Lung microvascular endothelial cell (primary cell): ENCODE results near the gene ATOH8. TPM values are rescaled to one million over a fixed set of nuclear protein-coding genes. Genes with fewer than 3 reads are reported as not detected.

Source experiments
- DNase-seq, 2 donors: peaks; one replicate each; pipeline versions ENCODE4 v3.0.0 to v3.0.0-alpha.2; 2010; ENCODE audit warnings: low read depth in 2 of 2
- total RNA-seq: library from RNA; depleted of rRNA; stranded (reverse); fragments of >200 nt; gene quantifications from 2 replicates; pipeline ENCODE4 v1.2.1, GENCODE V29; 2014

ATOH8 gene
- total RNA-seq, 1 donor from 2014 or later, result 44.6 TPM

DNA sequence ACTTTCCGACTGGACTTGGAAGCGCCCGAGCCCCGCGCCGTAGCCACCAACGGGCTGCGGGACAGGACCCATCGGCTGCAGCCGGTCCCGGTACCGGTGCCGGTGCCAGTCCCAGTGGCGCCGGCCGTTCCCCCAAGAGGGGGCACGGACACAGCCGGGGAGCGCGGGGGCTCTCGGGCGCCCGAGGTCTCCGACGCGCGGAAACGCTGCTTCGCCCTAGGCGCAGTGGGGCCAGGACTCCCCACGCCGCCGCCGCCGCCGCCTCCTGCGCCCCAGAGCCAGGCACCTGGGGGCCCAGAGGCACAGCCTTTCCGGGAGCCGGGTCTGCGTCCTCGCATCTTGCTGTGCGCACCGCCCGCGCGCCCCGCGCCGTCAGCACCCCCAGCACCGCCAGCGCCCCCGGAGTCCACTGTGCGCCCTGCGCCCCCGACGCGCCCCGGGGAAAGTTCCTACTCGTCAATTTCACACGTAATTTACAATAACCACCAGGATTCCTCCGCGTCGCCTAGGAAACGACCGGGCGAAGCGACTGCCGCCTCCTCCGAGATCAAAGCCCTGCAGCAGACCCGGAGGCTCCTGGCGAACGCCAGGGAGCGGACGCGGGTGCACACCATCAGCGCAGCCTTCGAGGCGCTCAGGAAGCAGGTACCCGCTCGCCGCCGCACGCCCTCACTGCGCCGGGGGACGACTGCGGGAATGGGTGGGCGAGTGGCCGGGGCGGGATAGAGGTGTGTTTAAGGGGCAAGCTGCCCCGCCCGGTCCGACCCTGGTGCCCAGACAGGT lies 713 bp downstream of the ATOH8 start:
- peak; percentile 41 to 61 for DNase-seq

- no peak for DNase-seq
Measured at GRCh38 chr2:85755122-85756027, 1.6 kb downstream of the ATOH8 start.

DNA sequence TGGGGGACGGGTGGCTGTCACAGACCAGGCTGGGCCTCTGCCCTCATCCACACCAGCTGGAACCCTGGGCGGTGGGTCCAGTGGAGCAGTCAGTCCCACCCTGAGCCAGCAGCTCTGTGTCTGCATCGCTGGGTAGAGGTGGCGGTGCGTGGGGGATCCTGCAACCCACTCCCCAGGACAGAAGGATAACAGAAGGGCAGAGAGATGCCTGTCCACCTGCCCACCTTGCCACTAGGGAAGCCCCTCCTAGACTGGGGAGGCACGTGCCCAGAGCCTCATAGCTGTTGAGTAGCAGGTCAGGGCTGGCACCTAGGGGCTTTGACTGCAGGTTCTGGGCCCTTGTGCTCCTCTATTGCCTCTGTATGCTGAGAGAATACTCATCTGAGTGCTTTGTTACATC lies 2.4 kb downstream of the ATOH8 start:
- no peak for DNase-seq

DNA sequence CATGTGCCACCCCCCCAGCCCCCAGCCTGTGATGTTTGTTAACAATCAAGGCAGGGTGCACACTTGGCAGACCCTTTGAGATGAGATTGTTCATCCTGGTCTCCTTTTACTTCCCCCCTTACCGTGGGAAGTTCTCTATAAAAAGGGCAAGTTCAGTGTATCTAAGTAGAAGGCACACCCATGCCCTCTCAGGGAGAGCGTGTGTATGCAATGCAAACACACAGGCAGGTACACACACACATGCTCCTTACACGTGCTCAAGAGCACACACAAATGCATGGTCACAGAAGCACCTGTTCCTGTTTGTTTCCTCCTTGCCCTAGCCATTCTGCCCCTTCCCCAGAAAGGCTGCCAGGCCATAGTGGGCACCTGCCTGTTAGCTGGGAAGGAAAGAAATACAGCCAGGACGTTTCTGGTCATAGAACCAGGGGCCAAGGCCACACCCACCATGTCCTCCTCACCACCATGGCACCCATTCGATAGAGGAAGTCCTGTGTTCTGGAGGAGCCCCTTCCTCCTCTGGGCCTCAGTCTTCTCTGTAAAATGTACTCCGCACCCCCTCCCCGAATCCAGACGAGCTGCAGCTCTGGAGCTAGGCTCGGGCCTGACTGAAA lies 3.1 kb downstream of the ATOH8 start:
- no peak for DNase-seq

DNA sequence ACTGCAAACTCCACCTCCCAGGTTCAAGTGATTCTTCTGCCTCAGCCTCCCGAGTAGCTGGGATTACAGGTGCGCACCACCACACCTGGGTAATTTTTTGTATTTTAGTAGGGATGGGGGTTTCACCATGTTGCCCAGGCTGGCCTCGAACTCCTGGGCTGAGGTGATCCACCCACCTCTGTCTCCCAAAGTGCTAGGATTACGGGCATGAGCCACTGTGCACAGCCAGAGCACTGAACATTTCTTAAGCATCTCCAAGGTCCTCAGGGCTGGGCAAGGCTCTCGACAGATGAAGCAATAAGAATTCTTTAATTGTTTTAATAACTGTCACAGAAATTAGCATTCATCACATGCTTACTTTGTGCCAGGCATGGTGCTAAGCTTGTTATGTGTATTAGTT lies 4.1 kb downstream of the ATOH8 start:
- DNase-seq, result no peak

DNA sequence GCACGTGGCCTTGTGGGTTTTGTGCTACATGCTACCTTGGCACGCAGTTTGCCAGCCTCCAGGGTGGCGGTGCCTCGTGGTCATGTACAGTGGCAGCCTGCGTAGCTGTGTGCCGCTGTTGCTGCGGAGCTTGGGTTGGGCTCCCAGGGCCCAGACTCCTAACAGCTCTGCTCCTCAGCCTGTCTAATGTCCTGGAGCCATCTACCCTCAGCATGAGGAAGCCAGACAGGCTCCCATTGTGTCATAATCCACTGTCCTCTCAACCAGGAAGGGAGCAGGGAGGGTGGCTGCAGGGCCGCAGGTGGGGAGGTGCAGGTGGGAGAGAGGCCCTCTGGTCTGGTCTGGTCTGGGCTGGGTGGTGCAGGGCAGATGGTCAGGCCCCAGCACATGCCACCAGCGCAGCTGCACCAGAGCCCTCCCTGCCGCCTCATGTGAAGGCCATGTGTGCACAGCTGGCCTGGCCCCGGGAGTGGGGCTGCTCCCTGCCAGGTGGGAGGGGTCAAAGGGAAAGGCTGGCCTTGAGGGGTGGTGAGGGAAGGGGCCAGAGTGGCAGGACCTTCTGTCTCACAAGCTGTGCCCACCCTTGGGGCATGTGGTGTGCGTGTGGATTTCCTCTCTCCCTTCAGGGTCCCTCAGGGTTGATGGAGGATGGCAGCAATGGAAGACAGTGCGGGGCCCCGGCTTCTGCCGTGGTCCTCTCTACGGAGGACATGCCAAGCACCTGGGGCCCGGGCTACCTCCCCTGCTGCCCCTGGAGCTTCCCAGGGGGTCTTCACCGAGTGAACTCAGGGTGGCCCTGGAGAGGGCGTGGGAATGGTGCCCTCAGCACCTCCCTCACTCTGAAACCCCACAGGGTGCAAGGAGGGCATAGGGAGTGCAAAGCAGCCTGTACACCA lies 4.8 kb downstream of the ATOH8 start:
- no peak for DNase-seq

GRCh38 chr2:85759257-85759613 lies 5.4 kb downstream of the ATOH8 start:
- no peak for DNase-seq

GRCh38 chr2:85760371-85760770 lies 6.6 kb downstream of the ATOH8 start:
- DNase-seq, result peak; percentile 51 to 79

GRCh38 chr2:85760872-85761271 lies 7.1 kb downstream of the ATOH8 start:
- no peak for DNase-seq

DNA sequence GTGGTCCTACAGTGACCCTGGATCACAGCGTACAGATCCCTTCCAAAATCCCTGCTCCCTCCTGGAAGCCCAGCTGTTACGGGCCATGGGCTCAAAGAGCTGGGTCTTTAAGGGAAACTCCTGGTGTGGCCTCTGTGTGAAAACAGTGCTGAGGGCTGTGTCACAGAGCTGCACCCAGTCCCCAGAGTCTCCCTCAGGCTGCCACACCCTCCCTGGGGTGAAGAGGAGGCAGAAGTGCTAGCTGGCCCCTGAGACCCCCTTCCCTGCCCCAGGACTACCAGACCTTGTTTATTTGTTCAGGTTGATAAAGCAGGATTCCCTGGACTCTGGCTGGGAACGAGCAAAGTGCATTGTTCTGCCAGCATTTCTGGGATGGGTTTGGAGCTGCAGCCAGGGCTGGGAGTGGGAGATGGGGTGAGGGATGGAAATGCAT lies 7.7 kb downstream of the ATOH8 start:
- DNase-seq, result no peak

DNA sequence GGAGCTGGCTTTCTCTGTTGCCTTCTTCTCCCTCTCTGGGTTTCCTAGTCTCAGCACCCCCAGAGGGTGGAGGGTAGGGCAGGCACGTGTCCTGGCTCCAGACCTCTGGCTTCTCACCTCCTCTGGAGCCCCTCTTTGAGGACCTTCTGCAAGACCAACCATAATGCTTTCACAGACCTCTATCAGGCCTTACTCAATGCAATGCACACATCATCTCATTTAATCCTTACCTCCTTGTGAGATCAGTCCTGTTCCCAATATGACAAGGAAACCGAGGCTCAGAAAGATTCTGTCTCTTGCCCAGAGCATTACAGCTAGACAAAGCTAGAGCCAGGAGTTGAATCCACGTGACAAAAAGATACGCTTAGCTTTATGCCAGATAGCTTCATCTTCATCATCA lies 8.2 kb downstream of the ATOH8 start:
- DNase-seq, result no peak

- no peak for DNase-seq
Measured at GRCh38 chr2:85763132-85763531, 9.3 kb downstream of the ATOH8 start.

- no peak for DNase-seq
Measured at GRCh38 chr2:85763831-85764230, 10.0 kb downstream of the ATOH8 start.

DNA sequence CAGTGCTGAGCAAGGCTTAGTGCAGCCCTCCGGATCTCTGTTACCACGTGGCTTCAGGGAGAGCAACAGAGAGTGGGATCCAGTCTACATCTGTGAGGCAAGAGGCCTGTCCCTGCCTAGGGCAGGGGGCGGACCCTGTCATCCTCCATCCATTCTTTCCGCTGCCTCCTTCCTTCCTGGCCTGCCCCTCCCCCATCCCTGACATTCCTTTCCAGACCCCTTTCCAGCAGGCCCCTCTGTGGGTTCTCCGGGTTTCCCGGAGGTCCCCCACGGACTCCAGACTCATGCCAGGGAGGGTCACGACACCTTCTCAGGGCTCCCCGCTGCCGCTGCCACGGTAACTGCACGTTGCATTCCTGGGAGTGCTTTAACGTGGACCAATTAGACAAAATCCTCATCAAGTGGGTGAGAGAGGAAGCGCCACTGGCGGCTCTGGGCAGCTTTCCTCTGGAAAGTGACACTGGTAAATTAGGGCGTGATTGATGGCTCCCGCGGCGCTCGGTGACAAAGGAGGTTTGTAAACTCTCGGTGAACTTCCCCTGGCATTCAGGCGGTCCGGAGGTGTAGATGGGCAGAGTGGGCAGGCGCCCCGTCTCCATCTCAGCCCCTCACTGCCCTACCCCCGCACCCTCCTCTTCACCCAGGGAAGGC lies 11.4 kb downstream of the ATOH8 start:
- DNase-seq, result peak; percentile 37 to 65

DNA sequence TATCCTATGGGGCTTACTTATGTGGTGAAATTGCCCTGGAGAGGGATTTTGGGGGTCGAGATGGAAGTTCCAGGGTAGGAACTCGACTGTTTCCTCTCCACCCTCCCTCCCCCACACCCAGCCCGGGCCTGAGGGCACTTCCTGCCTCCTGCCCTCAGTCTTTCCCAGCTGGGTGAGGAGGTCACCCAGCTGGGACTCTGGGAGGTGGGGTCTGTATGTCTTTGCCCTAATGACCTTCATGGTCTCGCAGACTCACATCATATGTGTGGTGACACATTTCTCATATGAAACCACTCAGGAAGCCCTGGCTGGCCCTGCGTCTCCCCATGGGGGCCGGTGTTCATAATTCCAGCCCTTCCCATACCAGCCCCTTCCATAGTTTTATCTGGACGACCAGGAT lies 12.4 kb downstream of the ATOH8 start:
- DNase-seq, result peak in 1 of 2 donors; percentile 72

DNA sequence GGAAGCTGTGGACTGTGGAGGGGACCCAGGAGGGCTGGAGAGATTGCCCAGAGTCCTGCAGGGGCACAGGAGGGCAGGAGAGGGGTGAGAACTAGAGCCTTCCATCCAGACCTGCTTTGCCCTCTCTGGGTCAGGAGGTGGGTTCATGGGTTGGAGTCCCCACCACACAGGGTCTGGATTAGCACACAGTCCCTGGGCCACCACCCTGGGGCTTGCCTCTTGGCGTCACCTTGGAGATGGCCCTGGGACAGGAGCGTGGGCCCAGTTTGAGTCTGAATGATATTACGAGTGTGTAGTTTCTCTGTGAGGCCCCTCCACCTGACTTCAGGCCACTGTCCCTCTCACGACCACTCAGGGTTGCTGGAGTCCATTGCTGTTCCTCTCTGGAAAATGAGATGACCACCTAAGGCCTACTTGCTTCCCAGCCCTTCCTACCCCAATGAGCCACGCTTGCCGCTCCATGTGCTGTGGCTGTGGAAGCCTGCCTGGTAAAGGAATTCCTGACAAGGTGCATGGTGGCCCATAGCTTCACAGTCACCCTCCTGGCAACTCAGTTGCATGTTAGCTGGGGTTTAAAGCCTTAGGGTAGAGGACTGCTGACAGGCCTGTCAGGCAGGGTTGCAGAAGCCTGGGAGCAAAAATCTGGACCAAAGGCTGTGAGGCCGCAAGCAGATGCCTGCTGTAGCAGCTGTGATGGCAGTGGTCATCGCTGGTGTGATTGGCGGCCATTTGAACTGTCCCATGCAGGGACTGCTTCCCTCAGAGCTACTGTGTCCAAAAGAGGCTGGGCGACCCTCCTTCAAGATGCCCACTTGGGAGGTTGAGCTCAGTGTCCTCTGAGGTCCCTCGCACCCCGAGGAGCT lies 14.2 kb downstream of the ATOH8 start:
- no peak for DNase-seq

DNA sequence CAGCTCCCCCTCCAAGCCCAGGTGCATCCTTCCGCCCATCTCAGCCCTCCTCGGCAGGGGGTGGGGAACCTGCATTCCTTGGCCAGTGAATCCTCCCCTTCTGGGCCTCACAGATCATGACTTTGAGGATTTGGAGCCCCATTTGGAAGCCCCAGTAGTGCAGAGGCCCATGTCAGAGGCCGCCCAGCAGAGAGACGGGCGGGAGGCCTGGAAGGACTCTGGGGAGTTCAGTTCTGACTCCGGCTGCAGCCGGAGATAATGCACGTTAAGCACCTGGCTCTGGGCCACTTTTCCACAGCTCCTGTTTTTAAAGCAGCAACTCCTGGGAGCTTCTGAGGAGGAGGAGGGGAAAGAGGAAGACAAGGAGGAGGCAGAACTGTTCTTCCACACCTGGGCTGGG lies 14.9 kb downstream of the ATOH8 start:
- peak; percentile 50 to 51 for DNase-seq

- DNase-seq, result no peak
Measured at GRCh38 chr2:85769236-85769982, 15.6 kb downstream of the ATOH8 start.

DNA sequence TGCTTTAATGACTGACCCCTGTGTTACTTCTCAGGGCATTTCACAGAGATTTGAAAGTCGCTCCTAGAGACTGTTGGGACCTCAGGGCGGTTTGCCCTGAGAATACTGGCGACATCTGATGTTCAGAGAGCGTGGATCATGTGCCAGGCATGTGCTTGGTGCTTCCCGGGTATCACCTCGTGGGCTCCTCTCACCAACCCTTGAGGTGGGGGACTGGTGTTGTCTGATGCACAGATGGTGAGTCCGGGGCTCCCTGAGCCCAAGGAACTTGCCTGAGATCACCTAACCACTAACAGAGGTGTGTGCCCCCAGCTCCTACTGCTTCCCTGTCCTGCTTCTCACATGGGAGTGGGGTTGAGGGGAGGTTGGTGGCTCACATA lies 16.2 kb downstream of the ATOH8 start:
- DNase-seq, result no peak
